Spleen (tissue), 7 donors: Measurements from ENCODE around the gene RPRD1A.

Experiments
- CTCF ChIP-seq, 11 experiments: fragments of 200-600 bp in 7 of 11; fragments of 450-650 bp in 4 of 11; sonication (generic) in 4 of 11; IDR thresholded peaks in 8 of 11; conservative IDR thresholded peaks in 3 of 11; 1 replicate in 7 of 11; 2 replicates in 4 of 11; pipeline versions ENCODE4 v1.4.0 to v1.8.0; 2016 to 2021; ENCODE audit warnings: antibody characterized with exemption in 11 of 11, inconsistent platforms in 4 of 11, mild to moderate bottlenecking in 1 of 11
- POLR2A ChIP-seq, 3 donors: fragments of 450-650 bp; IDR thresholded peaks; one replicate each; pipeline ENCODE4 v1.5.1; 2017; ENCODE audit warnings: antibody characterized with exemption in 3 of 3, mild to moderate bottlenecking in 1 of 3
- donor health status: DM: no; HTN: no; CAD: no; lungs with moderate emphysema.
- donor health status: DM: no; HTN: no; CAD: no.
- donor health status: DM: no; HTN: no; CAD: no.

- TF ChIP-seq CTCF (IDR thresholded peaks at IDR 0.05 in 8 of 11, conservative IDR thresholded peaks at IDR 0.05 in 3 of 11), result no peak
- TF ChIP-seq POLR2A (IDR thresholded peaks at IDR 0.05), result no peak
Measured at GRCh38 chr18:36041146-36041545, 26.2 kb downstream of the RPRD1A start.
